Osteocyte (in vitro differentiated cells): ENCODE results near the gene CRTC1. TPM values are rescaled to one million over a fixed set of nuclear protein-coding genes. Genes with fewer than 3 reads are reported as not detected.

Experiments used
- DNase-seq: peaks from one replicate; pipeline ENCODE4 v3.0.0; 2021; ENCODE audit warnings: mixed read lengths; ENCODE audit not compliant: unreplicated experiment; ENCODE audit errors: extremely low spot score
- H3K27ac Mint-ChIP-seq: one replicate; pipeline ENCODE4 v1.8.0; 2021; ENCODE audit warnings: mild to moderate bottlenecking, mixed read lengths; ENCODE audit not compliant: unreplicated experiment
- H3K27me3 Mint-ChIP-seq: one replicate; pipeline ENCODE4 v1.8.0; 2021; ENCODE audit warnings: mixed read lengths; ENCODE audit not compliant: unreplicated experiment
- H3K36me3 Mint-ChIP-seq: one replicate; pipeline ENCODE4 v1.8.0; 2021; ENCODE audit warnings: mixed read lengths; ENCODE audit not compliant: unreplicated experiment
- H3K4me1 Mint-ChIP-seq: one replicate; pipeline ENCODE4 v1.8.0; 2021; ENCODE audit warnings: mixed read lengths; ENCODE audit not compliant: unreplicated experiment
- H3K4me3 Mint-ChIP-seq: one replicate; pipeline ENCODE4 v1.8.0; 2021; ENCODE audit warnings: mild to moderate bottlenecking, moderate library complexity, mixed read lengths; ENCODE audit not compliant: unreplicated experiment
- H3K9me3 Mint-ChIP-seq: one replicate; pipeline ENCODE4 v1.8.0; 2021; ENCODE audit warnings: mixed read lengths; ENCODE audit not compliant: unreplicated experiment
- total RNA-seq: library from RNA; stranded (reverse); gene quantifications from 2 replicates; pipeline ENCODE4 v1.2.1, GENCODE V29; 2021
- TF ChIP-seq, protein P1 (sequence below): fragments of 200-600 bp; sonication (generic); IDR thresholded peaks from 2 replicates; pipeline ENCODE4 v1.5.0; 2021; ENCODE audit warnings: antibody characterized with exemption, mild to moderate bottlenecking, moderate library complexity

CRTC1 gene
- total RNA-seq, 1 donor from 2014 or later = 25.7 TPM

DNA sequence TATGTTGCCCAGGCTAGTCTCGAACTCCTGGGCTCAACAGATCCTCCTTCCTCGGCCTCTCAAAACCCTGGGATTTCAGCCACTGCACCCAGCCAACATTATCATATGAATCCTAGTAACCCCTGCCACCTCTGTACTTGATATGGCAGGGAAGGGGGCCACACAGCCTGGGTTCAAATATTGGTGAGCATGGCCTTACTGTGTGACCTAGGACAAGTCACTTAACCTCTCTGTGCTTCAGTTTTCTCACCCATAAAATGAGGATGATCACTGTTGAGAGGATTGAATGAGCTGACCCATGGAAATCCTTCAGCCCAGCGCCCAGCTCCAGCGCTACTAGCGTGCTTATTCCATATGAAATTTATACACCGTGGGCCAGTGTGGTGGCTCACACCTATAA lies 111.2 kb downstream of the CRTC1 start:
- Mint-ChIP-seq H3K9me3 (no peaks in the 10 kb centered on the region), H3K27me3 (peaks cover 35% of the 10 kb centered on the region), H3K4me1 (peaks cover 10% of the 10 kb centered on the region), H3K4me3 (no peak overlapping the region), H3K36me3 (no peaks in the 10 kb centered on the region), H3K27ac (no peak overlapping the region)
- DNase-seq = no peak
- TF ChIP-seq, protein P1, sequence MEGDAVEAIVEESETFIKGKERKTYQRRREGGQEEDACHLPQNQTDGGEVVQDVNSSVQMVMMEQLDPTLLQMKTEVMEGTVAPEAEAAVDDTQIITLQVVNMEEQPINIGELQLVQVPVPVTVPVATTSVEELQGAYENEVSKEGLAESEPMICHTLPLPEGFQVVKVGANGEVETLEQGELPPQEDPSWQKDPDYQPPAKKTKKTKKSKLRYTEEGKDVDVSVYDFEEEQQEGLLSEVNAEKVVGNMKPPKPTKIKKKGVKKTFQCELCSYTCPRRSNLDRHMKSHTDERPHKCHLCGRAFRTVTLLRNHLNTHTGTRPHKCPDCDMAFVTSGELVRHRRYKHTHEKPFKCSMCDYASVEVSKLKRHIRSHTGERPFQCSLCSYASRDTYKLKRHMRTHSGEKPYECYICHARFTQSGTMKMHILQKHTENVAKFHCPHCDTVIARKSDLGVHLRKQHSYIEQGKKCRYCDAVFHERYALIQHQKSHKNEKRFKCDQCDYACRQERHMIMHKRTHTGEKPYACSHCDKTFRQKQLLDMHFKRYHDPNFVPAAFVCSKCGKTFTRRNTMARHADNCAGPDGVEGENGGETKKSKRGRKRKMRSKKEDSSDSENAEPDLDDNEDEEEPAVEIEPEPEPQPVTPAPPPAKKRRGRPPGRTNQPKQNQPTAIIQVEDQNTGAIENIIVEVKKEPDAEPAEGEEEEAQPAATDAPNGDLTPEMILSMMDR = no peak

DNA sequence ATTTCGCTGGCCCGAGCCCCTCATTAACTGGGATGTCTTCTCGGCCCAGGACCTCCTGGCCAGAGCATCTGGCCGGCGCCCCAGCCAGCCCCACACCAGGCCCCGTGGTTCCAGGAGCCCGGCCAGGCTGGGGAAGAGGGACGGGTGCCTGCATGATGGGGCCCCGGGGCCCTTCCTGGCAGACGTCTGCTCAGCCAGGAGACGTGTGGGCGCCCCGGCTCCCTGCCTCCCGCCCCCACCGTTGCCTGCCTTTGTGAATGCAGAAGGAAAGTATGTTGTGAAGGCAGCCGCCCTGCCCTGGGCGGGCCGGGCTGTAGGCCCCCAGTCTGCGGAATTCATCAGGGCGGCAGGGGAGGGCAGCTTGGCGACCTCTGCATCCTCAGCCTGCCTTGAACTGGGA lies 112.1 kb downstream of the CRTC1 start:
- no peak for DNase-seq

DNA sequence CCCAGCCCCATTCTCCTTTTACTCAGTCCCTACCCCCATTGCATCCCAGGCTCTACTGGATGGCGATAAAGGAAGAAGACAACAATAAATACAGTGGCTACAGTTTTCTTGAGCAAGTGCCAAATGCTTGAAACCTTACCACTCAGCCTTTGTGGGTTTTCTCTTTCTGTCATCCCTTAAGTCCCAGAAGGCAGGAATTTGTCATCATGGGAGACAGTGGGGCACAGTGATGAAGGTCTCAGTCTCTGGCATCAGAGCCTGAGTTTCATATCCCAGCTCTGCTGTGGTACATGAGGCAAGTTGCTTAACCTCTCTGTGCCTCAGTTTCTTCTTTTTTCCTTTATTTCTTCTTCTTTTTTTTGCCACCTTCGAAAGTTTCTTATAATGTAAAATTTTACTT lies 112.8 kb downstream of the CRTC1 start:
- H3K4me1 Mint-ChIP-seq = peaks cover 4% of the 10 kb centered on the region
- TF ChIP-seq, protein P1 = no peak

More for the DNA sequence above, 112.1 kb downstream of the CRTC1 start:
- no peak overlapping the region for H3K27ac Mint-ChIP-seq
- no peak overlapping the region for H3K4me3 Mint-ChIP-seq
- H3K27me3 Mint-ChIP-seq = peaks cover 28% of the 10 kb centered on the region
- peaks cover 4% of the 10 kb centered on the region for H3K4me1 Mint-ChIP-seq
- no peaks in the 10 kb centered on the region for H3K9me3 Mint-ChIP-seq
- TF ChIP-seq, protein P1 = no peak
- H3K36me3 Mint-ChIP-seq = no peaks in the 10 kb centered on the region

DNA sequence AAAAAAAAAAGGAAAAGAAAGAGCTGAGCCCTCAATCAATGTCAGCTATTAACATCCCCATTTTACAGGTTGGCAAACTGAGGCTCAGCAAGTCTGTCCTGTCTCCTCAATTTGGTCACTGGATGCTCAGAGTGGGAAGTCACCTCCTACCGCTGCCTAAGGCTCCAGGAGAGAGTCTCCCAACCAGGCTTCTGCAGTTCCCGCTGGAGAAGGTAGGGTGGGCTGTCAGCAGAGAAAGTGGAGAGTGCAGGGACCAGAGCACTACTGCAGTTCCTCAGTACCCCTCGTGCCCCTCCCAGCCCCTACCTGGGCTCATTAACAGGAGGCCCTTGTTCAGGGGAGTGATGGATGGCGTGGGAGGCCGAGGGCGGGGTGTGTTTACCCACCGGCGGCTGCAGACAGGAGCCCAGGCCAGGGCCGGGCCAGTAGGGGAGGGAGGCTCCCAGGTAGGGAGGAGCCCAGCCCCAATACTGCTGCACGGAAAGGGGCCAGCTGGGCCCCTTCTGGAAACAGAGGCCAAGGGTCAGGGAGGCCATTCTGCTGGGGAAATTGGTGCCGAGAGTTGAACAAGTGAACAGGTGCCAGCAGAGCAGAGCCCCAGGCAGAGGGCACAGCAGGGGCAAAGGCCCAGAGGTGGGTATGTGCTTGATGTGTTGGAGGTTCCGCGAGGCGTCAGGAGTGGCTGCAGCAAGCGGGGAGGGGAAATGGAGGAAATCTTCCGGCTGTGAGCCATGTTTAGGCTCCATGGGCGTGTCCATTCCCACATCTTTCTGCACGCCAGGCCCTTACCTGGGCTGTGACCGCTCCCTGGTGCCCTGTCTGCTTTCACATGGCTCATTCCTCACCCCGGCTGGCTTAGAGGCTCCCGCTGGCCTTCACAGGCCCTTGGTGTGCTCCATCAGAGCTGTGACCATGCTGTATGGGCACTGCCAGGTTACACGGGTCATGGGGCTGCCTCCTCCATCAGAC lies 115.2 kb downstream of the CRTC1 start:
- H3K27ac Mint-ChIP-seq = no peak overlapping the region
- H3K36me3 Mint-ChIP-seq = no peaks in the 10 kb centered on the region

More for the DNA sequence above, 112.8 kb downstream of the CRTC1 start:
- Mint-ChIP-seq H3K4me3 (no peak overlapping the region), H3K27me3 (peaks cover 30% of the 10 kb centered on the region), H3K27ac (no peak overlapping the region), H3K9me3 (no peaks in the 10 kb centered on the region), H3K36me3 (no peaks in the 10 kb centered on the region)
- DNase-seq = no peak

More for the DNA sequence above, 115.2 kb downstream of the CRTC1 start:
- Mint-ChIP-seq H3K4me1 (peaks cover 4% of the 10 kb centered on the region), H3K27me3 (peaks cover 25% of the 10 kb centered on the region), H3K4me3 (no peak overlapping the region), H3K9me3 (no peaks in the 10 kb centered on the region)
- no peak for DNase-seq
- TF ChIP-seq, protein P1 = no peak
